CD4-positive, CD25-positive, alpha-beta regulatory T cell (primary cell): ENCODE measurements around the gene NHSL2. TPM values are rescaled to one million over a fixed set of nuclear protein-coding genes. Genes with fewer than 3 reads are reported as not detected.
A peak's percentile ranks its signal among the peaks of the same experiment; 100 is the strongest.

Experiments used
- ATAC-seq, 2 donors: fragments of 150-1000 bp; cut with Tn5 transposase; one replicate each; pipeline ENCODE4 v1.10.0; 2021; ENCODE audit warnings: low read depth in 2 of 2, moderate number of reproducible peaks in 2 of 2, moderate library complexity in 1 of 2
- DNase-seq, 3 donors: peaks; one replicate each; pipeline versions ENCODE4 v3.0.0 to v3.0.0-alpha.2; 2012 to 2022; ENCODE audit warnings: mixed read lengths in 1 of 3
- H3K27ac ChIP-seq: one replicate; pipeline ENCODE4 v1.7.0; 2013; ENCODE audit warnings: mild to moderate bottlenecking, low read length; ENCODE audit not compliant: insufficient read depth, poor library complexity, severe bottlenecking
- H3K27me3 ChIP-seq: one replicate; pipeline ENCODE4 v1.7.0; 2013; ENCODE audit warnings: low read length; ENCODE audit not compliant: control insufficient read depth, insufficient read depth
- H3K36me3 ChIP-seq: one replicate; pipeline ENCODE4 v1.7.0; 2013; ENCODE audit warnings: mild to moderate bottlenecking, low read length, moderate library complexity; ENCODE audit not compliant: control insufficient read depth, insufficient read depth
- H3K4me1 ChIP-seq: 2 replicates; pipeline ENCODE4 v1.7.0; 2013; ENCODE audit warnings: mild to moderate bottlenecking, low read length; ENCODE audit not compliant: insufficient read depth, control insufficient read depth, poor library complexity, severe bottlenecking
- H3K4me3 ChIP-seq: one replicate; pipeline ENCODE4 v1.7.0; 2013; ENCODE audit warnings: low read depth, mild to moderate bottlenecking, low read length, moderate library complexity
- H3K9me3 ChIP-seq, 2 experiments: 1 replicate in 1 of 2; 2 replicates in 1 of 2; pipeline ENCODE4 v1.7.0; 2013; ENCODE audit warnings: low read length in 2 of 2, mild to moderate bottlenecking in 1 of 2, moderate library complexity in 1 of 2; ENCODE audit not compliant: control insufficient read depth in 2 of 2
- H3K27ac Mint-ChIP-seq, 3 donors: one replicate each; pipeline ENCODE4 v1.8.0; 2020 to 2022; ENCODE audit warnings: mild to moderate bottlenecking in 3 of 3, mixed read lengths in 3 of 3, moderate library complexity in 2 of 3
- H3K27me3 Mint-ChIP-seq: one replicate; pipeline ENCODE4 v1.8.0; 2022; ENCODE audit warnings: mild to moderate bottlenecking, mixed read lengths
- H3K36me3 Mint-ChIP-seq: one replicate; pipeline ENCODE4 v1.8.0; 2020; ENCODE audit warnings: mixed read lengths
- H3K4me1 Mint-ChIP-seq, 4 donors: one replicate each; pipeline ENCODE4 v1.8.0; 2020 to 2022; ENCODE audit warnings: mixed read lengths in 4 of 4, mild to moderate bottlenecking in 1 of 4
- H3K4me3 Mint-ChIP-seq, 4 donors: one replicate each; pipeline ENCODE4 v1.8.0; 2020 to 2022; ENCODE audit warnings: mild to moderate bottlenecking in 4 of 4, mixed read lengths in 4 of 4, moderate library complexity in 3 of 4
- H3K9me3 Mint-ChIP-seq, 7 donors: one replicate each; pipeline ENCODE4 v1.8.0; 2020 to 2022; ENCODE audit warnings: mixed read lengths in 7 of 7, mild to moderate bottlenecking in 3 of 7, moderate library complexity in 2 of 7
- polyA plus RNA-seq, 4 donors: library from polyadenylated mRNA; unstranded; fragments of 300-500 nt; fragmentation: Illumina TruSeq; gene quantifications; one replicate each; pipeline ENCODE4 v1.2.3, GENCODE V29; 2021
- total RNA-seq: library from RNA; stranded (reverse); gene quantifications from one replicate; pipeline ENCODE4 v1.2.3, GENCODE V29; 2022

The NHSL2 gene
- total and polyA plus RNA-seq, 5 donors from 2014 or later: 1.5 to 6.7 (median 2.2) TPM

DNA sequence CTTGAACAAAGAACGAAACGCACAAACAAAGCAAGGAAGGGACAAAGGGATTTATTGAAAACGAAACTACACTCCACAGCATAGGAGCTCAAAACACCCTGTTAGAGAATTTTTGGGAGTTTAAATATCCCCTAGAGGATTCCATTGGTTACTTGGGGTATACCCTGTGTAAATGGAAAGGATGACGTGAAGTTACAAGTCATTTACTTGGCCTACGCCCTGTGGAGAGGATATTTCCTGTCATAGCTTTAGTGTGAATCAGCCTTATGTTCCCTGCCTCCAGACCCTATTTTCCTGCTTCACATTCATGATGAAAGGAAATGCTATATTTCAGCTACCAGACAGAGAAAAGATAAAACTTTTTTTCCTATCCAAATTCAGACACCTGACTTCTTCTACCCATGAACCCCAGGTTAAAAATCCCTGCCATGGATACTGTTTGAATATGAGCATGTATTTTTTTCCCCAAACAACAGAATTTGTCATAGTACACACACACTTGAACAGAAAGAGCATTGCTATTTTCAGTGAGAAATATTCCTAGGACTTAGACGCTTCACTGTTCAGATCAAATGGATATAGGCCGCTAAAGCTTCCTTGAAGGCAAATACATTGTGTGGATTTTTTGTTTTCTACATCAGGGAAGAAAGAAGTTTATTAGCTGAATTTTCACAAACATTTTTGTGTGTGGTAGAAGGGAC, 291.3 kb downstream of the NHSL2 start:
- H3K27me3 Mint-ChIP-seq: no peaks in the 10 kb centered on the region
- Histone ChIP-seq H3K9me3 (no peaks in the 10 kb centered on the region), H3K4me3 (no peak overlapping the region), H3K27ac (no peak overlapping the region), H3K27me3 (no peaks in the 10 kb centered on the region), H3K4me1 (no peaks in the 10 kb centered on the region), H3K36me3 (peaks cover 10% of the 10 kb centered on the region)
- peaks cover 0 to 3% (median 0%) of the 10 kb centered on the region in 4 donors for H3K4me1 Mint-ChIP-seq
- DNase-seq (no peak), ATAC-seq (no peak)
- peaks cover 25% of the 10 kb centered on the region for H3K36me3 Mint-ChIP-seq
- H3K9me3 Mint-ChIP-seq: no peaks in the 10 kb centered on the region
- H3K27ac Mint-ChIP-seq: peak overlapping the region in 1 of 3 donors; percentile 56
- H3K4me3 Mint-ChIP-seq: no peak overlapping the region

Other genes with a start within 250 kb of the NHSL2 start
- not detected for gene CXorf49, start 192.6 kb upstream of the NHSL2 start, total RNA-seq
- gene CXorf49, start 192.6 kb upstream of the NHSL2 start, polyA plus RNA-seq: not detected
- gene CXorf49B, start 147.5 kb upstream of the NHSL2 start, total RNA-seq: not detected
- gene CXorf49B, start 147.5 kb upstream of the NHSL2 start, polyA plus RNA-seq: not detected
- 1.1 TPM for gene RTL5, start 221.1 kb downstream of the NHSL2 start, total RNA-seq
- gene RTL5, start 221.1 kb downstream of the NHSL2 start, polyA plus RNA-seq: under 1 TPM in 2 of 4 donors, not detected in 2; 0.05 to 0.09 TPM